ENCODE data around the gene CHMP4A. TPM values are rescaled to one million over a fixed set of nuclear protein-coding genes. Genes with fewer than 3 reads are reported as not detected.

Gene CHMP4A
- total RNA-seq, 1 donor from 2014 or later: 96.5 TPM

DNA sequence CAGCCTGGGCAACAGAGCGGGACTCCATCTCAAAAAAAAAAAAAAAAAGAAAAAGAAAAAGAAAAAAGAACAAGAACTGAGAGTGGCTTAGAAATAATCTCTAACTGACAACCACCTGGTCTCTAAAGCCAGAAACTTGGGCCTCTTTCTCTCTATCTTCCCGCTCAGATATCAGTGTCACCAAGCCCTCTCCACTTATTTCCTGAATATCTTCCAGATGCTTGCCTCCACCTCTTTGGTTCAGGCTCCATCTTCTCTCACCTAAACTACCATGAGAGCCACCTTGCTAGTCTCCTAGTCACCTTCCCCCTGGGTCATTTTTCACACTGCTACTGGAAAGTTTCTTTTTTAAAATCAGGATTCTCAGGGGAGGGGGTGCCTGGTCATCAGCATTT is 16.2 kb downstream of the CHMP4A start:
- intact Hi-C loops (cut with micrococcal nuclease): loop anchor here (5.0 kb wide), 1 partner anchor 645 kb away; the partner anchor contains the start of gene ZFHX2

DNA sequence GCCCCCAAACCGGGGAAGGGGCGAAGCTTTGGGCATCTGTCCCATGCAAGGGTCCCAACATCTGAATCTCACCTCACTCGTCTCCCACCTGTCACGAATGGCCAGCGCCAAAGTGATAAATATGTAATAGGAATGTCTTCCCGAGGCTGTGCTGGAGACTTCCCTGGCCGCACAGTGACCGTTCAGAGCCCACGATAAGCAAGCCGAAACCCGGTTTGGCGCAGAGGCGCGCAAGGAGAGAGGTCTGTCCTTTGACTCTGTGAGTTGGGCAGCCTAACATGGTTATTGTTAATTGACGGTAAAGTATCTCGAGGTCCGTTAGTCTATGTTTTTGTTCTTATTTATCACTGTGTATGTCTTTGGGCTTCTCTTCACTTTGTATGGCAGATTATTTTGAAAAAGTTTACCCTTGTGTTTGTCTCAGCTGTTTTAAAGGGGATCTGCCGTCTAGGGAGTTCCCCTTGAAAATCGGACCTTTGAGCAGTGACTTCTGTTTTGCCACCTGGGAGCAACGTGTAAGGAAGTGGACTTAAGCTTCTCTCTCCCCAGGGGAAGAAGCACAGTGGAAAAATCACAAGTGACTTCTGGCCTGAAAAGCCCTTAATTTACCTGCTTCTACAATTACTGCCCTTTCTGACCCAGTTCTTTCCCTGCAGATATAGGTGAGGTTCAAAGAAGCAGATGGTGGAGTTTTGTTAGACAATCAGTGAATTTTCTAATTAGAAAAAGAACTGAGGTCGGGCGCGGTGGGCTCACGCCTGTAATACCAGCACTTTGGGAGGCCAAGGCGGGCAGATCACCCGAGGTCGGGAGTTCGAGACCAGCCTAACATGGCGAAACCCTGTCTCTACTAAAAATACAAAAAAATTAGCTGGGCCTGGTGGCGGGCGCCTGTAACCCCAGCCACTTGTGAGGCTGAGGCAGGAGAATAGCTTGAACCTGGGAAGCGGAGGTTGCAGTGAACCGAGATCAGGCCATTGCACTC is 16.9 kb downstream of the CHMP4A start:
- intact Hi-C loops (cut with micrococcal nuclease): loop anchor here (5.0 kb wide), 1 partner anchor 644 kb away; the partner anchor contains the start of gene ZFHX2

DNA sequence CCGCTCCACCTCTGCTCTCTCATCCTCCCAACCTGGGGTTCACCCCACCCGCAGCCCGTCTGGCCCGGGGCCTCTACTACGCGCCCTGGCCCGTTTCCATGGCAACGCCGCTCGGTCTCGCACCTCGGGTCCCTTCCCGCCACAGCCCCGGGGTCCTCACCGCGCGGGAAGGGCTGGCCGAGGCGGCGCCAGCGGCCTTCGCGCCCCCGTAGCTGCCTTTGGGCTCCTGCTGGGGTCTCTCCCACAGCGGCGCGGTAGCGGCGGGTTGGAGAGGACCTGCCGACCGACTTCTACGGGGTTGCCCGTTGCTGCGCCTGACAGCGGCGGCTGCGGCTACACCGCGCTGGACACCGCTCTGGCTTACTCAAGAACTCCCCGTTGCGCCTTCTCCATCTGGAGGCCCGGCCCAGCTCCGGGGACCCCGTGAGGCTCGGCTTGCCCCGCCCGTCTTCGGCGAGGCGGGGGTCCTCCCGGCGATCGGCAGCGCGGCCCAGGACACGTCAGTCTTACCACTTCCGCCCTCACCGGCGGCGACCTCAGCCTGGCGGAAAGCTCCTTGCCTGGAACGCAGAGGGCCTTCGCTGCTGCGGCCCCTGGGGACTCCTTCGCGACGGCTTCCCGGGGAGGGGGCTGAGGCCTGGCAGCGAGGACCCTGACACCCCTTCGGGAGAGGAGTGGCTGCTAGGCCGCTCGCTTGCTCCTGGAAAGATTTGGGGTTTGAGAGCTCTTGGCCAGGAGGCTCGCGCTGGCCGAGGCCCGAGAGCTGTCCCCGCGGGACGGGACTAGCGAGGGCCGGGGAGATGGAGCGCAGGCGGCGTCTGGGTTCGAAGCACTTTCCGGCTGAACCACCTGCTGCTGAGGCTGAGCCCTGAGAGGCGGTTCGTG is 17.9 kb downstream of the CHMP4A start, which contains the start of gene TM9SF1:
Gene TM9SF1, minus strand, starts transcription at position 256 of the 885 bp plus-strand sequence. CDS start 422 bp downstream, outside the sequence.
- intact Hi-C loops (cut with micrococcal nuclease): loop anchor here (1.0 to 5.0 kb wide), 10 partner anchors 18 to 643 kb away; partner anchors contain the start of genes CHMP4A, DCAF11, DHRS1 and EMC9

DNA sequence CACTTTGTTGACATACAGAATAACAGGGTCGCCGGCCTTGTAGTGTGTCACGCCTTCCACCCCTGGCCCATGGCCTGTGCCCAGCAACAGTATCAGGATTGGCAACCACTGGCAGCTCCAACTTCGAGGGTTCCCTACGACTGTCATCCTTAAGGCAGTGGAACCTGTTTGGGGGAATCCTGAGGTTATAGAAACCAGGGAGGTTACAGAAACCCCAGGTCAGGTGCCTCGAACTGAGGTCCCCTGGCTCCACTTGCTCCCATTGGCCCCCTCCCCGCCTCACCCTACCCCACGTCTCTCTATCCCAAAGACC is 18.5 kb downstream of the CHMP4A start:
- intact Hi-C loops (cut with micrococcal nuclease): loop anchor here (1.0 to 5.0 kb wide), 11 partner anchors 18 to 643 kb away; partner anchors contain the start of genes CHMP4A, DCAF11, DHRS1 and EMC9

DNA sequence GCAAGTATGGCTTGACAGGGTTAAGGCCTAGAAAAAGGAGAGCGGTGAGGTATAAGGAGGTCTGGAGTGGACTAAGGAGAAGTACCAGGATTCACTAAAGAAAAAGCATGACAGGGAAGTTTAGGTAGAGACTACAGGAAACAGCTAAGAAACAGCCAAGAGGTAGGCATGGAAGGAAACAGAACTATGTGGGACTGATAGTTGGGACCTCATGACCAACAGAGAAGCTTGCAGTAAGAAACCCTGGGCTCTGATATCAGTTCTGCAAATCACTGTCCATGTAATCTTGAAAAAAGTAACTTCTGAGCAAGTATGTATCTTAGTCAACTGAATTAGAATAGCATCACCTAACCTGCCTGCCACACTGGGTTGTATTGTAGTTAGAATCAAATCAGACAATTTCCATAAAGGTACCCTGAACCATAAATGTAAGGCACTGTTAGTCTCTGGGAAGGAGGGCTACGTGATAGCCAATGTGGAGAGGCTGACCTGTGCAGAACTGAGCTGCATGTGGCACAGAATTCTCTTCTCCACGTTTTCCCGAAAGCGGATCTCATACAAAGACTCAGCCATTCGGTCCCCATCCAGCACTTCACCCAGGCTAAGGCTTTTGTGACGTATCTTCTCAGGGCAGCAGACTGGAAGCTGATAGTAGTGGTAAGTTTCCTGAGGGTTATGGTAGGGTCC is 19.0 kb downstream of the CHMP4A start:
- intact Hi-C loops (cut with micrococcal nuclease): loop anchor here (1.0 kb wide), 1 partner anchor 77 kb away; the partner anchor contains the start of gene RABGGTA

DNA sequence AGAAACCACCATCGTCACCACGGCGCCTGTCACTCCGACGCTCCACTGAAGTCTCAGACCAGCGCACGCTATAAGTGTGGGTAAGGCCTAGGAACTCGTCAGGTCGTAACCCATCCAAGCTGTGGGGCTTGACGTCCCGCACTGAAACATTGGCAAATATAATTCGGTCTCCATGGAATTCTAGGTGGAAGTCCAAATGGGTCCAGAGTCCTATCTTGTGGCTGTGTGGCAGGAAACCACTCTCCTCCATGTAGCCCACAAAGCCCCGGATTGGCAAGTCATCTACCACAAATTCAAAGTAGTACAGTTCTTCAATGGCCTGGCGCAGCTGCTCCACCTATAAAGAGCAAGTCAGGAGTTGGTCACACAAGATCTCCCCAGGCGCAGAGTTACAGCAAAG is 20.4 kb downstream of the CHMP4A start:
- intact Hi-C loops (cut with micrococcal nuclease): no loop called here

DNA sequence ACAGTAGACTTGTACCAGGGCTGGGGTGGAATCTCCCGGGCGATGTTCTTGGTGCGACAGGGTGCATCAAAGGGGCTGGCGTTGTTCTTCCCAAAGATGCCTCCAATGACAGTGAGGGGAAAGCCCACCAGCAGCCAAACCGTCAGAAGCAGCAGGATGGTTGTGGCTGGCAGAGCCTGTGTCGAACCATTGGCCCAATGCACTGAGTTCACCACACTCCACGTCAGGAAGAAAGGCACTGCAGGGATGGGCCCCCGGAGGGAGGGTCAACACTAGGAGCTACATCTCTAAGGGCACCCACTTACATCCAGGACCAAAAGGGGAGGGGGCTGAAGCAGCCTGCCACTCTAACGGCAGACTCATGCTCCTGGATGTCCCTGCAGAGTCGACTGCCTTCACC is 22.9 kb downstream of the CHMP4A start:
- intact Hi-C loops (cut with micrococcal nuclease): no loop called here

DNA sequence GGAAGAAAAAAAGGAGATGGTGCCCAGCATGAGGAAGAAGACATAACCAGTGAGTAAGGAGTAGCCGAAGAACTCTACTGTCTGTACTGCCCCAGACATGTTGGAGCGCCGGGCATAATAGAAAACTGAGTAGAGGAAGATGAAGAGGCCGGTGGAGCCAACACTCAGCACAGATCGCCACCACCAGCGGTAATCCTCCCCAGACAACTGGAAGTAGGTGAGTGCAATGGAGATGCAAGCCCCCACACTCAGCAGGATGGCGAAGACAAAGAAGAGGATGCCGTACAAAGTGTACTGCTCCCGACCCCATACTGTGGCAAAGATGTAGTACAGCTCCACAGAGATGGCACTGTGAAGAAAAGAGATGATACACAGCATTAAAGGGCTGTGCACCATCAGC is 23.8 kb downstream of the CHMP4A start:
- intact Hi-C loops (cut with micrococcal nuclease): no loop called here

DNA sequence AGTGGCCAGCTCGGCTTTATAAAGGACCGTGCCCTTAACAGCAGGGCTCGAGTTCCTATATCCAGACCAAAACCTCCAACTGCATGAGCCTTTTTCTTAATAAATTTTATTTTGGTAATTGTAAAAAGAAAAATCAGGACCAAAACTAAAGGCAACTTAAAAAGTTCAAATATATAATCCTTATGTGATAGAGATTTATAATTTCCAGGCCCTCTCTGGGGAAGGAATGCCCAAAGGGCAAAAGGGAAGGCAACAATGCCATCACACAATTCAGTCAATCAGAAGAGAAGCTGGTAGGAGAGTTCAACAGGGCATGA is 24.3 kb downstream of the CHMP4A start:
- intact Hi-C loops (cut with micrococcal nuclease): no loop called here

DNA sequence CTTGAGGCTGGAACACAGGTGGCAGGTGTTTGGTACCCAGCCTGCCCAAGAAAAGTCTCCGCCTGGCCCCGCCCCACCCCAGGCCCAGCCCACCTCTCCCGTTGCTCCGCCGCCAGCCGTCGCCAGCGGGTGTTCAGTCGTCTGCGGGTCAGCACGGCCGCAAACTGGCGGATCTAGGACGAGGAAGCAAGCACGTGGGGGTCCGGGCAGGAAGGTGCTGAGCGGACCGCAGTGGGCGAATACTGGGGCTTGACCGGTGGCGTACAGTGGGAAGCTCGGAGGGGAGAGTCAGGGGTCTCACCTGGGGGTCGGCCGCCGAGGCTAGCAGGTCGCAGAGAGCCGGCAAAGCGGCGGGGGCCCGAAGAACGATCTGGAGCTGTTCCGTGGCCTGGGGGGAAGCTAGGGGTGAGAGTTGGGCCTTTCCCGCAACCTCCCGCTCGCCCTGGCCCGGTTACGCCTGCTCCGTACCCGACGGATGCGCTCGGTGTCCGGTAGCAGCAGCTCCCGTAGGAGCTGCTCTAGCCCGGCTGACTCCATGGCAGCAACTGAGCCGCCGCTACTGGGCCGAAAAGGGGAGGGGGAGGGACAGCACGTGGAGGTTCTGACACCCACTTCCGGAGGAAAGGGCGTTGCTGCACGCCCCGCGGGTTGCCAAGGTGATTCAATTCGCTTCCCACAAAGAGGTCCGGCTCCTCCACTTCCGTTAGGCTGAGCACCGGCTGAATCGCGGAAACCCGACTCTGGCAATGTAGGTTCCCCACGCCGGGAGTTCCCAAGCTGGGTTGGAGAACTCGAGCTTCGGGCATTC is 24.8 kb downstream of the CHMP4A start, which contains the start of gene IPO4:
Gene IPO4, minus strand, starts transcription at position 566 of the 808 bp plus-strand sequence. Its CDS starts 29 bp downstream, at position 537.
- intact Hi-C loops (cut with micrococcal nuclease): loop anchor here (1.0 kb wide), 10 partner anchors 25 to 254 kb away; partner anchors contain the start of genes CHMP4A, DCAF11, DHRS1 and GMPR2

DNA sequence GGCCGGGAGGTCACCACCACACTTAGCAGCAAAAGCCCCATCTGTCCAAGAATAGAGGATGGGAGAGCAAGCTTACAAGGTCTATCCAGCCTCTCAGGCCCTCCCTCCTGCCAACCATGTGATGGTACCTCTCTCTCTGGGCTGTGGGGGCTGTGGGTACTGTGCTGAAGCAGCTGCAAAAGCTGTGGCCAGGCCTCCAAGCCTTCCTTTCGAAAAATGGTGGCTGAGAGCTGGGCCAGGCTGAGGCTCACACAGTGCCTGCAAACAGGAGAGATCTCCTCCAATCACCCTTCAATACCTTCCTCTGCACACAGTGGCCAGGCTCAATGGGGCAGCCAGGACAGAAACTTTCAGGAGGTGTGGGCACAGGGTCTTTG is 25.8 kb downstream of the CHMP4A start:
- intact Hi-C loops (cut with micrococcal nuclease): no loop called here

DNA sequence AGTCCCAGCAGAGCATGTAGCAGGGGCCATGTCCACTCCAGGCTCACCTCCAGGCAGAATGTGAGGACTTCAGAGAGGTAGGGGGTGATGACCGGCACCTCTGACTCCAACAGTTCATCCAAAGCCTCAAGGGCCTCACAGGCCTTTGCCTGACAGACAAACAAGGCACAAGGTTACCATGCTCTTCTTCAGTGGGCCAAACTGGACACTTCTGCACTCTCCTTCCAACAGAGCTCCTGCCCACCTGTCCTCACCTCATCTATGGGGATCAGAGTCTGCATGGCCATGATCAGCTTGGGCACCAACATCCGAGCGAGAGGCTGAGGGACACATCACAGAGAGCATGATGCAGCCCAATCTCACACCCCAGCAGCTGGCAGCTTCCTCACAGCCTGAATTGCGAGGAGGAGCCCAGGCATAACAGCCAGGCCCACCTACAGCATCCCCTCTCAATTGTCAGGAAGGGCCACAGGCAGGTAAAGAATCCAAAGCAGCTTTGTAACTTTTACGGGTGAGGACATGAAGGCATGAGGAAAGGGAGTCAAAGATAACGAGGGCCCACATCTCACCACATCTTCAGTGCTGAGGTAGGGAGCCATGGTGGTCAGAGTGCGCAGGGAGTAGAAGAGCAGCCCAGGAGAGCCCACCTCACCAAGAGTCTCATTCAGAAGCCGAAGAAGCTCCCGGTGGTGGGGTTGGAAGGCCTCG is 26.3 kb downstream of the CHMP4A start:
- intact Hi-C loops (cut with micrococcal nuclease): no loop called here

DNA sequence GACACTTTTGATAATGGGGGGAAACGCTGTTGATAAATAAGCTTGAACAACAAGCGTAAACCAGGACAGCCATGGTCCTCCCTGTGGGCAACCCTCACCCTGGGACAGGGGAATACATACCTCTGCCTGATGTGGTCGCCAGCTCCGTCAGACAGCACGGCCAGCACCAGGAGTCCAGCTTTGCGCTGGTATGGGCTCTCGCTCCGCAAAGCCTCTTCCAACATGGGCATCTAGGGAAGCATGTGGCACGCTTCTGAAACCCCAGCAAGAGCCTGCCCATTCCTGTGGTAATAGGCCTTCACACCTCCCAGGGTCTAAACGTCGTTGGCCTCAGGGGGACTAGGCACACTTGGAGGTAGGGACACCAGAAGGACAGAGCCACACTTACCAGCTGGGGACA is 27.5 kb downstream of the CHMP4A start:
- intact Hi-C loops (cut with micrococcal nuclease): no loop called here

DNA sequence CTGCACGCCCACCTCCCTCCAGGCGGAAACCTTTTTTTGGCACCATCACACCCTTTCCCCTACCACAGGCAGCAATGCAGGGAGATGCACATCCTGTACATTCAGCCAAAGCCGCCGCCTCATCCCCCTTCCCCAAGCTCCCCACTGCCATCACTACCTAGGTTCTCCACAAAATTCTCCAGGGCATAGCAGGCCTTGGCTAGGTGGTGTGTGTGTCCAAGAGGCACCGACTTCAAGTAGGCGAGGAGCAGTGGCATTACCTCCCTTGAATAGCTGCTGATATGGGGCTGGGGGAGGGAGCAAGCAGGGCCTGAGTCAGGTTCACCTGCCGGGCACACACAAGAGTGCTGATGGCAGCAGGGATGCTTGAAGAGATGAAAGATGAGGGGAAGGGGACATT is 28.3 kb downstream of the CHMP4A start:
- intact Hi-C loops (cut with micrococcal nuclease): no loop called here

DNA sequence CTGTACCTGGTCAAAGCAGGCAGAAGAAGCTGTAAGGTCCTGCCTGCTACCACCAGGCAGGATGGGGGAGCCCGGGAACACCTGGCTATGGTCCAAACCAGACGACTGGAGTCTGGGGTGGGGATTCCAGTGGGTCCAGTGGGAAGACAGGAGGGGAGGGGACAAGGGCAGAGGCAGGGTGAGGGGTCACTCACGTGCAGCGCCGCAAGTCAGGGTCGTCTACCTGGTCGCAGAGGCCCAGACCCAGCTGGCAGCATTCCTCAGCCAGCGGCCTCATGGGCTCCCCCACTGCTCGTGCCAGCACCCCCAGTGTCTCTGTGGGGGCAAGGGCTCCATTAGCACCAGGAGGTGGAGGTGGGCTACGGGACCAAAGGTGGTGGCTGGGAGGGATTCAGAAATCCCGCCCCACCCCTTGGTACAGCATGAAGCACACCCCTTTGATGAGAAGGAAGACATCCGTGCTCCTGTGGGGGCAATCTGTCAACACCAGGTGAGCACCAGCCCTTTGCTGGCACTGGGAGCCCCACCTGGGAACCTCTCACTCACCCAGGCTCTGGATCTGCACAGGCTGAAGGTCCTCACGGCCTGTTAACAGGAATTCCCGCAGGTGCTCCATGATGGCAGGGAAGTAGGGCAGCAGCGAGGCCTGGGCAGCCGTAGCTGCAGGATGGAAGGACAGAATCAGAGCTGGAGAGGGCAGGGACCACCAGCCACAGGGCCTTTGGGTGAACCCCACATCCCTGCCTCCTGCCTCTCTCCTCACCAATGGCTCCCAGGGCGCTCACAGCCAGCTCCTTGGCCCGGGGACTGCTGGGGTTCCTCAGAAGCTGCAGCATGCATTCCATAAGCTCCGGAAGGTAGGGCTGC is 29.0 kb downstream of the CHMP4A start:
- intact Hi-C loops (cut with micrococcal nuclease): no loop called here

DNA sequence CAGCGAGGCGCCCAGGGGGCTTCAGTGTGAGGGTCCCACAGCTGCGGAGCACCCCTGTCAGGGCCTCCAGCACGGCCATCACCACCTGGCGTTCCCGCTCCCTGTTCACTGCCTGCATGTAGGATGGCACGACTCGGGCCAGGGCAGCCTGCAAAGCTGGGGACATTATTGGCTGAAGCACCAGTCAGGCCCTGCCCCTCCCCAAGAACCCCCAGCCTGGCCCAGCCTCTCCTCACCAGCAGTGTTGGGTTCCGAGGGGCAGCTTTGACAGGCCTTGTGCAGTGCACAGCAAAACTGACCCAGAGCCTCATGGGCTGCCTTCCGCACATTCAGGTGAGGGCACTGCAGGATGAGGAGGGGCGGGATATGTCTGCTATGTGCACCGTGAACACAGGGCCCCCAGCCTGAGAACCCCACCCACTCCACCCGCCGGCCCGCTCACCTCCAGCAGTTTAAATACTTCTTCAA is 30.2 kb downstream of the CHMP4A start:
- intact Hi-C loops (cut with micrococcal nuclease): no loop called here

DNA sequence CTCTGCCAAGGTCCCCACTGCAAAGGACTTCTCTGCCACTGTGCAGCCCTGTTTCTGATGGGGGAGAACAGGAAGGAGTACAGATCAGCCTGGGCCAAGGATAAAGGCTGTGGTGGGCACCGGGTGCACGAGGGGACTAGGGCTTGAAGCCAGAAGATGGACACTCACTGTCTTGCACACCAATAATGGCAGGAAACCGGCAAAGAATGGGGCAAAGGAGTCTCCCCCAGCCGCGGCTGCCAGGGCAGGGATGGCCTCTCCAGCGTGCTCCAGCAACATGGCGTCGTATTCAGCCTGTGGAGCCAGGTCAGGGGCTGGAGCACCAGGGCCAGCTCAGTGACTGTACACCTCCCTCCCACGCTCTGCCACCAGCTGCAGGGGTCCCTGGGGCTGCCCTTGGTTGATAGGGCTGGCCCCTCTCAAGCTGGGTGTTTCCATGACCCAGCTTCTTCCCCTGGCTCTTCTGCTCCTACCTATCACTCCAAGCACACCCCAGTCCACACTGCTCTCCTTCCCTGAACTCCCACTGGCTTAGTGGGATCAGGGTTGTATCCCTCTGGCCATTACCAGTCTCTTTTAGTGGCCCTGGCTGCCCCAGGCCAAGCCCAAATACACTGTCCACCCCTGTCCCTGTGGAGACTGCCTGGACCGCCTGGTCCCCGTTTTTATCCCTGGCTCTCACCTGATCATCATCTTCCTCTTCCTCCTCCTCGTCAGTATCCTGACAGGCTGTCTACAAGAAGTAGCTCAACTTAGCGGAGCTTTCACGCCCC is 31.0 kb downstream of the CHMP4A start:
- intact Hi-C loops (cut with micrococcal nuclease): no loop called here
